K562 (cell line): Measurements from ENCODE around the gene SF3A2. TPM values are rescaled to one million over a fixed set of nuclear protein-coding genes. Genes with fewer than 3 reads are reported as not detected.

ENCODE experiments used
- ATAC-seq: fragments of 200-7000 bp; cut with Tn5 transposase; 3 replicates; pipeline ENCODE4 v1.9.1; 2020; ENCODE audit warnings: moderate library complexity
- BruUV-seq: library from RNA; stranded (reverse); fragments of 400-500 nt; replicated peaks from 2 replicates; lab custom pipeline; 2021; lab: Mats Ljungman, UMichigan
- CTCF ChIA-PET: fragments of 300-600 bp; formaldehyde crosslinking; extraction: SDS; loops from one replicate; lab custom pipeline; 2021; ENCODE audit warnings: low intra/inter-chr PET ratio; lab: Yijun Ruan, JAX
- POLR2A ChIA-PET: fragments of 300-600, 350-650 bp; sonication (Branson Sonifier 250); formaldehyde crosslinking; extraction: SDS; loops from one replicate; lab custom pipeline; 2021; ENCODE audit warnings: antibody characterized with exemption, inconsistent platforms; lab: Yijun Ruan, JAX
- DNase-seq, 4 experiments: peaks; one replicate each; pipeline versions ENCODE4 v3.0.0 to v3.0.0-alpha.2; 2011 to 2018; ENCODE audit warnings: low spot score in 3 of 4, mixed read lengths in 3 of 4; ENCODE audit errors: extremely low read depth in 1 of 4
- FAIRE-seq: peaks from 2 replicates; lab custom pipeline; 2011; peaks lifted over from hg19 to GRCh38; lab: Jason Lieb, UNC
- H2AFZ ChIP-seq: 2 replicates; pipeline ENCODE4 v1.6.0; 2011; ENCODE audit warnings: low read depth, low read length, control low read depth, inconsistent platforms
- H3K27ac ChIP-seq: fragments of 200-600 bp; 3 replicates; pipeline ENCODE4 v1.8.0; 2011; ENCODE audit warnings: low read depth, mild to moderate bottlenecking, control low read depth, inconsistent platforms, low read length, moderate library complexity, mixed read lengths; ENCODE audit errors: extremely low read depth
- H3K27me3 ChIP-seq, 2 experiments: fragments of 300-600 bp in 1 of 2; 2 replicates in 1 of 2; 3 replicates in 1 of 2; pipeline versions ENCODE4 v1.6.0 to v1.8.0; 2011; ENCODE audit warnings: inconsistent platforms in 2 of 2, low read length in 2 of 2, mild to moderate bottlenecking in 1 of 2, mixed read lengths in 1 of 2, moderate library complexity in 1 of 2; ENCODE audit not compliant: control insufficient read depth in 2 of 2, insufficient read depth in 2 of 2
- H3K36me3 ChIP-seq: fragments of 300-600 bp; 3 replicates; pipeline ENCODE4 v1.8.0; 2011; ENCODE audit warnings: mild to moderate bottlenecking, low read length, inconsistent platforms; ENCODE audit not compliant: control insufficient read depth, insufficient read depth
- H3K4me1 ChIP-seq, 2 experiments: fragments of 200-600 bp in 1 of 2; replicated peaks in 1 of 2; 2 replicates in 1 of 2; 3 replicates in 1 of 2; pipeline versions ENCODE4 v1.5.1 to v1.8.0; 2011; ENCODE audit warnings: inconsistent platforms in 2 of 2, low read length in 2 of 2, mild to moderate bottlenecking in 1 of 2, mixed read lengths in 1 of 2, moderate library complexity in 1 of 2; ENCODE audit not compliant: control insufficient read depth in 2 of 2, insufficient read depth in 2 of 2
- H3K4me2 ChIP-seq: 2 replicates; pipeline ENCODE4 v1.6.1; 2011; ENCODE audit warnings: low read length, control low read depth, inconsistent platforms, mixed read lengths; ENCODE audit not compliant: insufficient read depth
- H3K4me3 ChIP-seq: fragments of 200-600 bp; sonication (generic), shearing (Covaris generic); 2 replicates; pipeline ENCODE4 v1.5.1; 2016; ENCODE audit warnings: control low read depth, inconsistent platforms
- H3K79me2 ChIP-seq: fragments of 200-600 bp; 3 replicates; pipeline ENCODE4 v1.8.0; 2011; ENCODE audit warnings: low read length, inconsistent platforms; ENCODE audit not compliant: control insufficient read depth, insufficient read depth
- H3K9ac ChIP-seq, 2 experiments: 2 replicates each; pipeline versions ENCODE4 v1.6.0 to v1.6.1; 2011; ENCODE audit warnings: low read depth in 2 of 2, low read length in 2 of 2, control low read depth in 1 of 2, inconsistent platforms in 1 of 2, mild to moderate bottlenecking in 1 of 2, mixed read lengths in 1 of 2; ENCODE audit not compliant: insufficient read depth in 1 of 2
- H3K9me1 ChIP-seq: one replicate; pipeline ENCODE4 v1.6.0; 2011; ENCODE audit warnings: inconsistent platforms, mild to moderate bottlenecking, low read length, moderate library complexity; ENCODE audit not compliant: control insufficient read depth, insufficient read depth
- H3K9me3 ChIP-seq: replicated peaks from 2 replicates; pipeline ENCODE4 v1.5.1; 2011; ENCODE audit warnings: low read depth, low read length, inconsistent platforms; ENCODE audit not compliant: control insufficient read depth, insufficient read depth
- H4K20me1 ChIP-seq: replicated peaks from 2 replicates; pipeline ENCODE4 v1.6.1; 2011; ENCODE audit warnings: low read length, inconsistent platforms, mixed read lengths; ENCODE audit not compliant: control insufficient read depth, insufficient read depth
- FOXP4 ChIP-seq: sonication (generic); formaldehyde crosslinking; IDR thresholded peaks from 2 replicates; pipeline ENCODE4 v1.8.0; 2022; ENCODE audit warnings: mild to moderate bottlenecking, missing genetic modification reagents, borderline replicate concordance
- KDM5B ChIP-seq: fragments of 200-600 bp; sonication (generic); IDR thresholded peaks from 2 replicates; pipeline ENCODE4 v1.6.1; 2012; ENCODE audit warnings: low read depth, mild to moderate bottlenecking, moderate library complexity, low read length, control low read depth, inconsistent platforms; ENCODE audit not compliant: insufficient replicate concordance
- MED1 ChIP-seq: sonication (generic); formaldehyde crosslinking; IDR thresholded peaks from 2 replicates; pipeline ENCODE4 v1.8.1; 2023; ENCODE audit warnings: missing genetic modification reagents, borderline replicate concordance
- NFIC ChIP-seq: fragments of 450-650 bp; IDR thresholded peaks from 2 replicates; pipeline ENCODE4 v1.6.1; 2017; ENCODE audit warnings: mild to moderate bottlenecking, inconsistent platforms
- PCBP1 ChIP-seq: fragments of 200-400 bp; formaldehyde crosslinking; IDR thresholded peaks from 2 replicates; pipeline ENCODE4 v1.6.1; 2018; ENCODE audit warnings: mild to moderate bottlenecking, low read depth, low read length; ENCODE audit not compliant: poor library complexity, severe bottlenecking
- TBL1XR1 ChIP-seq, 2 experiments: IDR thresholded peaks; 2 replicates each; pipeline ENCODE4 v1.6.1; 2012; ENCODE audit warnings: improper control_type of control experiment in 2 of 2, low read length in 2 of 2, mild to moderate bottlenecking in 1 of 2
- WGBS: fragments of 100-300 bp; shearing (Covaris generic); methylation state at CpG from one replicate; pipeline ENCODE4 v1.1.6; 2016; ENCODE audit warnings: low coverage, mixed read lengths; ENCODE audit not compliant: insufficient coverage; ENCODE audit errors: missing lambda C conversion rate; 5-methylcytosine and 5-hydroxymethylcytosine counted together
- in situ Hi-C: fragments of 300-500 bp; cut with MboI; formaldehyde crosslinking; loops from 4 replicates; pipeline ENCODE4 v1.15.0; 2018; ENCODE audit warnings: inconsistent platforms, mixed read lengths
- intact Hi-C: fragments of 100-400 bp; cut with micrococcal nuclease; formaldehyde crosslinking; loops from 2 replicates; pipeline ENCODE4 v1.14.2; 2022
- polyA plus RNA-seq, 8 experiments: library from polyadenylated mRNA; depleted of rRNA in 4 of 8; stranded (reverse) in 5 of 8; unstranded in 3 of 8; fragments of >200 nt; fragmentation: Nextera tagmentation in 2 of 8; fragmentation: Illumina TruSeq in 1 of 8; extraction: Ambion mirVana in 2 of 8; extraction: Trizol in 1 of 8; gene quantifications; 2 replicates each; pipeline versions ENCODE4 v1.2.1 to v1.2.3, GENCODE V29; 2011 to 2014; ENCODE audit warnings: inconsistent platforms in 1 of 8, missing spikeins in 1 of 8
- total RNA-seq, 7 experiments: library from RNA; depleted of rRNA in 6 of 7; stranded (reverse); fragments of >200 nt in 6 of 7; fragmentation: Illumina TruSeq in 2 of 7; extraction: Trizol in 2 of 7; gene quantifications; 2 replicates each; pipeline versions ENCODE4 v1.2.1 to v1.2.3, GENCODE V29; 2011 to 2021; ENCODE audit warnings: low replicate concordance in 1 of 7

The SF3A2 gene
- total and polyA plus RNA-seq, 9 of the 15 experiments (the other 6 are each of a cell fraction or from before 2014, with no cell fraction given) = 0.17 to 194 (median 22.8) TPM

- CTCF ChIA-PET = no interaction called here
- peak overlapping the region; percentile 76; the same call in 1 of the 3 replicates for H3K27ac ChIP-seq
Observed at GRCh38 chr19:2290441-2291184, 54.0 kb downstream of the SF3A2 start.

More at GRCh38 chr19:2290441-2291184, 54.0 kb downstream of the SF3A2 start:
- FAIRE-seq = no peak
- no peaks in the 10 kb centered on the region for H4K20me1 ChIP-seq
- no peak overlapping the region for H2AFZ ChIP-seq
- H3K4me3 ChIP-seq = no peak overlapping the region
- DNase-seq = no peak
- no peak for ATAC-seq
- TF ChIP-seq TBL1XR1 (IDR thresholded peaks at IDR 0.05; ENCODE audit: low read length in 2 of 2) (no peak), PCBP1 (peak; percentile 33), MED1 (CRISPR knock-in tag) (0 out of 2 replicates have a peak, but pooled peaks have one; percentile 33), NFIC (0 out of 2 replicates have a peak, but pooled peaks have one; percentile 11), FOXP4 (CRISPR knock-in tag) (no peak), KDM5B (no peak)
- no peaks in the 10 kb centered on the region for H3K79me2 ChIP-seq
- no peak overlapping the region; a peak in 1 of 4 replicates for H3K9ac ChIP-seq
- WGBS = 94% methylated on average over 29 of the region's 82 CpGs
- POLR2A ChIA-PET = interaction anchor here (0.9 to 2.3 kb wide), 3 partner anchors 8 to 13 kb away, joined by 3 to 10 read pairs (median 3); partner anchors contain the start of gene PEAK3
- H3K4me2 ChIP-seq = no peak overlapping the region
- no peaks in the 10 kb centered on the region for H3K27me3 ChIP-seq
- H3K9me3 ChIP-seq = no peaks in the 10 kb centered on the region
- in situ Hi-C loops = no loop called here
- H3K9me1 ChIP-seq = peaks cover 2% of the 10 kb centered on the region
- H3K36me3 ChIP-seq = no peaks in the 10 kb centered on the region
- intact Hi-C loops = no loop called here
- peaks cover 10 to 52% of the 10 kb centered on the region in 2 experiments for H3K4me1 ChIP-seq
- no TSS peak for BruUV-seq
